Kidney (tissue), 14 donors: ENCODE measurements around the gene MYO9B. TPM values are rescaled to one million over a fixed set of nuclear protein-coding genes. Genes with fewer than 3 reads are reported as not detected.

ENCODE experiments used
- DNase-seq, 5 donors: peaks; one replicate each; pipeline ENCODE4 v3.0.0-alpha.2; 2013 to 2020
- FAIRE-seq: peaks from 2 replicates; lab custom pipeline; 2012; peaks lifted over from hg19 to GRCh38; lab: Jason Lieb, UNC
- H3K27ac ChIP-seq, 2 donors: one replicate each; pipeline ENCODE4 v1.7.0; 2013; ENCODE audit warnings: low read depth in 2 of 2, low read length in 2 of 2, inconsistent platforms in 1 of 2
- H3K27me3 ChIP-seq: one replicate; pipeline ENCODE4 v1.7.1; 2013; ENCODE audit warnings: low read length, inconsistent platforms; ENCODE audit not compliant: control insufficient read depth, insufficient read depth
- H3K36me3 ChIP-seq, 3 donors: one replicate each; pipeline versions ENCODE4 v1.7.0 to v1.7.1; 2013; ENCODE audit warnings: low read length in 3 of 3, control low read depth in 1 of 3, inconsistent platforms in 1 of 3; ENCODE audit not compliant: insufficient read depth in 3 of 3, control insufficient read depth in 2 of 3
- H3K4me1 ChIP-seq, 3 donors: one replicate each; pipeline versions ENCODE4 v1.7.0 to v1.7.1; 2013; ENCODE audit warnings: low read length in 3 of 3, inconsistent platforms in 1 of 3, low read depth in 1 of 3; ENCODE audit not compliant: control insufficient read depth in 2 of 3, insufficient read depth in 2 of 3
- H3K4me3 ChIP-seq, 3 donors: one replicate each; pipeline versions ENCODE4 v1.7.0 to v1.8.1; 2013; ENCODE audit warnings: low read length in 3 of 3, control low read depth in 1 of 3, inconsistent platforms in 1 of 3
- H3K9ac ChIP-seq, 3 donors: one replicate each; pipeline versions ENCODE4 v1.7.0 to v1.7.1; 2013; ENCODE audit warnings: low read length in 3 of 3, control low read depth in 1 of 3, inconsistent platforms in 1 of 3
- H3K9me3 ChIP-seq, 3 donors: one replicate each; pipeline versions ENCODE4 v1.7.0 to v1.7.1; 2013; ENCODE audit warnings: low read length in 3 of 3, control low read depth in 1 of 3, inconsistent platforms in 1 of 3; ENCODE audit not compliant: control insufficient read depth in 2 of 3, insufficient read depth in 1 of 3
- CTCF ChIP-seq: IDR thresholded peaks from 3 replicates; pipeline ENCODE4 v1.5.1; 2012; ENCODE audit warnings: mild to moderate bottlenecking, moderate library complexity, borderline replicate concordance; ENCODE audit not compliant: insufficient read depth; ENCODE audit errors: extremely low read depth
- intact Hi-C: fragments of 100-400 bp; cut with DNase I; formaldehyde crosslinking; loops from one replicate; pipeline ENCODE4 v1.11.1; 2022
- polyA plus RNA-seq: library from polyadenylated mRNA; stranded (reverse); fragments of 350-450 nt; fragmentation: Illumina TruSeq; extraction: RNeasy Lipid Tissue Mini Kit (QIAGEN cat#74804); gene quantifications from one replicate; pipeline ENCODE4 v1.2.3, GENCODE V29; 2014; ENCODE audit warnings: low read depth, low replicate concordance; ENCODE audit not compliant: insufficient read depth
- total RNA-seq: library from RNA; stranded (reverse); fragmentation: NEBNext Ultra II Directional; extraction: Animal tissue kit (Norgen Biotek cat#: 25700); gene quantifications from one replicate; pipeline ENCODE4 v1.2.1, GENCODE V29; 2021
- donor health status: control.
- donor health status: control.
- donor health status: control.
- donor health status: control.
- donor health status: control.
- donor health status: DM: yes; HTN: yes; CAD: no.
- donor health status: Normal renal cell carcinoma (clear cell type).

MYO9B gene
- total and polyA plus RNA-seq, 2 donors from 2014 or later: 14.7 to 68.1 TPM

- no peak overlapping the region for H3K4me3 ChIP-seq
- H3K27ac ChIP-seq: no peak overlapping the region
- no peaks in the 10 kb centered on the region for H3K9me3 ChIP-seq
- no peaks in the 10 kb centered on the region for H3K27me3 ChIP-seq
- H3K9ac ChIP-seq: no peak overlapping the region
- intact Hi-C loops: loop anchor here (10.0 kb wide), 1 partner anchor 67 kb away; no protein-coding TSS in a partner anchor
- no peak for TF ChIP-seq CTCF
- H3K4me1 ChIP-seq: peaks cover 0 to 17% (median 8%) of the 10 kb centered on the region in 3 donors
- no peak for FAIRE-seq
- DNase-seq: no peak
- H3K36me3 ChIP-seq: no peaks in the 10 kb centered on the region
Measured at GRCh38 chr19:17078036-17078919, 2.7 kb downstream of the MYO9B start.

GRCh38 chr19:17078920-17079709 is 3.5 kb downstream of the MYO9B start:
- H3K4me1 ChIP-seq: peaks cover 0 to 16% (median 8%) of the 10 kb centered on the region in 3 donors
- DNase-seq: no peak
- intact Hi-C loops: loop anchor here (10.0 kb wide), 1 partner anchor 66 kb away; no protein-coding TSS in a partner anchor
- no peak for TF ChIP-seq CTCF
- H3K27ac ChIP-seq: peak overlapping the region in 1 of 2 donors; percentile 68
- FAIRE-seq: no peak
- no peaks in the 10 kb centered on the region for H3K9me3 ChIP-seq
- H3K36me3 ChIP-seq: no peaks in the 10 kb centered on the region
- H3K4me3 ChIP-seq: no peak overlapping the region
- peak overlapping the region in 1 of 3 donors; percentile 22 for H3K9ac ChIP-seq
- no peaks in the 10 kb centered on the region for H3K27me3 ChIP-seq

- Histone ChIP-seq H3K27me3 (no peaks in the 10 kb centered on the region), H3K9me3 (no peaks in the 10 kb centered on the region), H3K4me3 (peak overlapping the region in 2 of 3 donors; percentile 20 to 25), H3K4me1 (peaks cover 0 to 8% (median under 1%) of the 10 kb centered on the region in 3 donors), H3K27ac (peak overlapping the region in 1 of 2 donors; percentile 68), H3K9ac (peak overlapping the region in 1 of 3 donors; percentile 22), H3K36me3 (no peaks in the 10 kb centered on the region)
- peak; percentile 34 for TF ChIP-seq CTCF
- intact Hi-C loops: loop anchor here (10.0 kb wide), 1 partner anchor 65 kb away; no protein-coding TSS in a partner anchor
- FAIRE-seq (no peak), DNase-seq (peak in 4 of 5 donors; percentile 47 to 77 (median 68))
Measured at GRCh38 chr19:17079710-17080439, 4.3 kb downstream of the MYO9B start.
